Ovary (tissue), 9 donors: Measurements from ENCODE around the gene OBSCN. TPM values are rescaled to one million over a fixed set of nuclear protein-coding genes. Genes with fewer than 3 reads are reported as not detected.
"Not testable (repeated sequence)": the region's sequence is repeated elsewhere in the genome, so short reads cannot be mapped to it uniquely, and the experiment has no call there.

Experiments used
- DNase-seq, 5 donors: peaks; one replicate each; pipeline ENCODE4 v3.0.0-alpha.2; 2019 to 2020
- H3K27ac ChIP-seq, 2 donors: fragments of 200-600 bp; one replicate each; pipeline versions ENCODE4 v1.5.1 to v1.8.0; 2019 to 2022
- H3K27me3 ChIP-seq: fragments of 200-600 bp; one replicate; pipeline ENCODE4 v1.8.0; 2022
- H3K36me3 ChIP-seq: fragments of 200-600 bp; sonication (generic); one replicate; pipeline ENCODE4 v1.5.1; 2019
- H3K4me1 ChIP-seq: one replicate; pipeline ENCODE4 v1.8.1; 2013; ENCODE audit warnings: mild to moderate bottlenecking, moderate library complexity; ENCODE audit not compliant: insufficient read depth
- H3K4me3 ChIP-seq: fragments of 200-600 bp; sonication (generic); one replicate; pipeline ENCODE4 v1.5.1; 2017
- H3K9me3 ChIP-seq, 2 donors: fragments of 200-600 bp in 1 of 2; sonication (generic) in 1 of 2; one replicate each; pipeline versions ENCODE4 v1.5.1 to v1.8.1; 2013 to 2019; ENCODE audit warnings: mild to moderate bottlenecking in 1 of 2, moderate library complexity in 1 of 2
- EP300 ChIP-seq: sonication (generic); formaldehyde crosslinking; IDR thresholded peaks from one replicate; pipeline ENCODE4 v1.6.1; 2017; ENCODE audit warnings: antibody characterized with exemption
- POLR2A ChIP-seq: fragments of 450-650 bp; IDR thresholded peaks from one replicate; pipeline ENCODE4 v1.6.1; 2017; ENCODE audit warnings: antibody characterized with exemption, mild to moderate bottlenecking, moderate library complexity
- WGBS, 3 donors: extraction: QIAGEN DNeasy Blood & Tissue Kit in 1 of 3; methylation state at CpG; one replicate each; pipeline versions ENCODE4 v1.1.5 to v1.1.7; 2013 to 2017; 5-methylcytosine and 5-hydroxymethylcytosine counted together
- intact Hi-C, 4 donors: fragments of 100-400 bp; cut with DNase I; formaldehyde crosslinking; loops; one replicate each; pipeline versions ENCODE4 v1.11.0 to v1.15.1; 2022 to 2023
- polyA plus RNA-seq, 2 donors: library from polyadenylated mRNA; stranded (reverse); fragments of 200-250 nt in 1 of 2; fragments of 350-450 nt in 1 of 2; fragmentation: Illumina TruSeq in 1 of 2; extraction: RNeasy Lipid Tissue Mini Kit (QIAGEN cat#74804) in 1 of 2; gene quantifications; one replicate each; pipeline ENCODE4 v1.2.3, GENCODE V29; 2013 to 2014
- total RNA-seq, 7 donors: library from RNA; depleted of rRNA in 2 of 7; stranded (reverse); fragments of >200 nt in 2 of 7; fragmentation: NEBNext Ultra II Directional in 3 of 7; extraction: Animal tissue kit (Norgen Biotek cat#: 25700) in 3 of 7; gene quantifications; one replicate each; pipeline versions ENCODE4 v1.1.0 to v1.2.4, GENCODE V29; 2016 to 2023
- TF ChIP-seq, protein P1 (sequence below), 3 donors: fragments of 450-650 bp in 2 of 3; fragments of 200-600 bp in 1 of 3; IDR thresholded peaks; one replicate each; pipeline versions ENCODE4 v1.5.1 to v1.8.0; 2016 to 2022; ENCODE audit warnings: antibody characterized with exemption in 3 of 3, mild to moderate bottlenecking in 1 of 3
- donor health status: DM: no; HTN: no; CAD: no; lungs with moderate emphysema.
- donor health status: DM: no; HTN: no; CAD: no.
- donor health status: Bipolar disorder and iron deficiency.
- donor health status: DM: yes; HTN: yes; CAD: no.
- donor health status: DM: no; HTN: no; CAD: no.
- donor health status: DM: yes; HTN: yes; CAD: no.

The OBSCN gene
- total and polyA plus RNA-seq, 9 donors: 3.5 to 37.1 (median 29.0) TPM

DNA sequence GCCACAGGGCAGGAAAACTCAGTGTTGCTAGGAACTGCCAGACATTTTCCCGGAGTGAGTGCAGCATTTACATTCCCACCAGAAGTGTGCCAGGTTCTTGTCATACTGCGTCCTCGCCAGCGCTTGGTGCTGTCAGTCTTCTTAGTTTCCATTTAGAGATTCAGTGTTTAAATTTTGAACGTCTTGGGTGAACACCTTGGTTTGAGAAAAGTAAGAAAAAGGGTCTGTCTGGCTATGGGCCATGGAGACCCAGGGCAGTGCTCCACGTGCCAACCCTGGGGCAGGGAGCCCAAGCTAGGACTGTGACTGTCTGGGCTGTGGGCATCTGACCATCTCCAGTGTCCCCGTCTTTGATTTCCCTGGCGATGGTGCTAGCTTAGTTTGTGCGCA is 26.2 kb upstream of the OBSCN start:
- no peaks in the 10 kb centered on the region for H3K9me3 ChIP-seq
- no peak overlapping the region for H3K4me3 ChIP-seq
- TF ChIP-seq POLR2A: no peak
- TF ChIP-seq, protein P1, sequence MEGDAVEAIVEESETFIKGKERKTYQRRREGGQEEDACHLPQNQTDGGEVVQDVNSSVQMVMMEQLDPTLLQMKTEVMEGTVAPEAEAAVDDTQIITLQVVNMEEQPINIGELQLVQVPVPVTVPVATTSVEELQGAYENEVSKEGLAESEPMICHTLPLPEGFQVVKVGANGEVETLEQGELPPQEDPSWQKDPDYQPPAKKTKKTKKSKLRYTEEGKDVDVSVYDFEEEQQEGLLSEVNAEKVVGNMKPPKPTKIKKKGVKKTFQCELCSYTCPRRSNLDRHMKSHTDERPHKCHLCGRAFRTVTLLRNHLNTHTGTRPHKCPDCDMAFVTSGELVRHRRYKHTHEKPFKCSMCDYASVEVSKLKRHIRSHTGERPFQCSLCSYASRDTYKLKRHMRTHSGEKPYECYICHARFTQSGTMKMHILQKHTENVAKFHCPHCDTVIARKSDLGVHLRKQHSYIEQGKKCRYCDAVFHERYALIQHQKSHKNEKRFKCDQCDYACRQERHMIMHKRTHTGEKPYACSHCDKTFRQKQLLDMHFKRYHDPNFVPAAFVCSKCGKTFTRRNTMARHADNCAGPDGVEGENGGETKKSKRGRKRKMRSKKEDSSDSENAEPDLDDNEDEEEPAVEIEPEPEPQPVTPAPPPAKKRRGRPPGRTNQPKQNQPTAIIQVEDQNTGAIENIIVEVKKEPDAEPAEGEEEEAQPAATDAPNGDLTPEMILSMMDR (IDR thresholded peaks at IDR 0.05): no peak
- no peak for TF ChIP-seq EP300
- peaks cover 3% of the 10 kb centered on the region for H3K4me1 ChIP-seq
- DNase-seq: peak in 1 of 5 donors; percentile 17
- intact Hi-C loops: no loop called here
- no peaks in the 10 kb centered on the region for H3K27me3 ChIP-seq
- no peaks in the 10 kb centered on the region for H3K36me3 ChIP-seq
- no peak overlapping the region for H3K27ac ChIP-seq
- 87 to 95% (median 92%) methylated on average over 9 of the region's 9 CpGs for WGBS, 3 donors

DNA sequence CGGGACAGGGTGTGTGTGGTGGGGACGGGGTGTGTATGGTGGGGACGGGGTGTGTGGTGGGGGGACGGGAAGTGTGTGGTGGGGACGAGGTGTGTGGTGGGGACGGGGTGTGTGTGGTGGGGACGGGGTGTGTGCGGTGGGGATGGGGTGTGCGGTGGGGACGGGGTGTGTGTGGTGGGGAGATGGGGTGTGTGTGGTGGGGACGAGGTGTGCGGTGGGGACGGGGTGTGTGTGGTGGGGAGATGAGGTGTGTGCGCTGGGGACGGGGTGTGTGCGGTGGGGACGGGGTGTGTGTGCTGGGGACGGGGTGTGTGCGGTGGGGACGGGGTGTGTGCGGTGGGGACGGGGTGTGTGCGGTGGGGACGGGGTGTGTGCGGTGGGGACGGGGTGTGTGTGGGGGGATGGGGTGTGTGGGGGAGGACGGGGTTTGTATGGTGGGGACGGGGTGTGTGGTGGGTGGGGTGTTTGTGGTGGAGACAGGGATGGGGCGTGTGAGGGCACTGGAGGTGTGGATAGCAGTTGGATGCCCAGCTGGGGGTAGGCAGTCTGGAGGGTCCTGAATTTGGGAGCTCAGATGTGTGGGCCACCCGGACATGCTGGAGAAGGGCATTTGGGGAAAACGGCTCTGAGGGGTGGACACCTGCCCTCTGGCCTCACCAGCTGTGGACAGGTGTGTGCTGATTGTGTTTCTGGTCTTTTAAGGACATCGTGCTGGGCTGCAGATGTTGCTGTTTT is 25.4 kb upstream of the OBSCN start:
- 86 to 90% (median 89%) methylated on average over 29 to 32 of the region's 32 CpGs for WGBS, 3 donors
- peaks cover 3% of the 10 kb centered on the region for H3K4me1 ChIP-seq
- no peak overlapping the region for H3K27ac ChIP-seq
- H3K36me3 ChIP-seq: no peaks in the 10 kb centered on the region
- no peaks in the 10 kb centered on the region for H3K9me3 ChIP-seq
- no peak overlapping the region for H3K4me3 ChIP-seq
- intact Hi-C loops: no loop called here
- DNase-seq: peak in 1 of 5 donors; percentile 17
- TF ChIP-seq EP300 (no peak), POLR2A (no peak)
- TF ChIP-seq, protein P1 (IDR thresholded peaks at IDR 0.05): no peak
- H3K27me3 ChIP-seq: no peaks in the 10 kb centered on the region

DNA sequence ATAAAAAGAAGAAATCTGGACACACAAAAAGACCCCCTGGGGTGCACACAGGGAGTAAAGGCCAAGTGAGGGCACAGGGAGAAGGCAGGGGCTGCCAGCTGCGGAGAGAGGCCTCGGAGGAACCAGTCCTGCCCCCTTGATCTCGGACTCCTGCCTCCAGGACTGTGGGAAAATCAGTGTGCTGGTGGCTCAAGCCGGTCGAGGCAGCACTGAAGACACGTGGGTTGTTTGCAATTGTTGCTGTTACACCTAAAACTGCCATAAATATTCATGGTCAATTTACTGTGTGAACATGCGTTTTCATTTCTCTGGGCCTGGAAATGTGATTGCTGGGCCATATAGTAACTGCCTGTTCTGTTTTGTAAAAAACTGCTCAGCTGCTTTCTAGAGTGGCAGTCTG is 23.7 kb upstream of the OBSCN start:
- intact Hi-C loops: no loop called here
- DNase-seq: peak in 1 of 5 donors; percentile 21
- Histone ChIP-seq H3K36me3 (no peaks in the 10 kb centered on the region), H3K4me3 (no peak overlapping the region), H3K27ac (no peak overlapping the region), H3K4me1 (no peaks in the 10 kb centered on the region), H3K9me3 (no peaks in the 10 kb centered on the region), H3K27me3 (no peaks in the 10 kb centered on the region)
- 67 to 74% (median 69%) methylated on average over 7 of the region's 7 CpGs for whole genome bisulfite sequencing, 3 donors
- TF ChIP-seq POLR2A (no peak), EP300 (no peak)
- TF ChIP-seq, protein P1 (IDR thresholded peaks at IDR 0.05): no peak

DNA sequence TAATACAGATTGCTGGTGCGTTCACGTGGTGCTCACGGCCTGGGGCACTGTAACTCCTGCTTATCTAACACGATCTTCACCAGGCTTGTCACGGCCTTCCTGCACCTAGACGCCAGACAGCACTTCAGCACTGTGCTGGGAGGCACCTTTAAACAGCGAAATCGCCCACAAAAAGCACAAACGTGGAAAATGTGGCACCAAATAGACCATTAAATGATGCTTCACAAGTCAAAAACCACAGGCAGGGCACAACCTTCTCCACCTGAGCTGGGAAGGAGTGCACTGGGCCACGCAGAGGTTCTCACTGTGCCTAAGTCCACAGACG is 22.2 kb upstream of the OBSCN start:
- H3K4me3 ChIP-seq: no peak overlapping the region
- no peaks in the 10 kb centered on the region for H3K27me3 ChIP-seq
- no peaks in the 10 kb centered on the region for H3K36me3 ChIP-seq
- no peak overlapping the region for H3K27ac ChIP-seq
- 77 to 81% (median 79%) methylated on average over 11 of the region's 11 CpGs for WGBS, 3 donors
- no peaks in the 10 kb centered on the region for H3K9me3 ChIP-seq
- no peak for TF ChIP-seq EP300
- TF ChIP-seq, protein P1 (IDR thresholded peaks at IDR 0.05): no peak
- TF ChIP-seq POLR2A: no peak
- intact Hi-C loops: no loop called here
- peak in 1 of 5 donors; percentile 13 for DNase-seq
- H3K4me1 ChIP-seq: no peaks in the 10 kb centered on the region

DNA sequence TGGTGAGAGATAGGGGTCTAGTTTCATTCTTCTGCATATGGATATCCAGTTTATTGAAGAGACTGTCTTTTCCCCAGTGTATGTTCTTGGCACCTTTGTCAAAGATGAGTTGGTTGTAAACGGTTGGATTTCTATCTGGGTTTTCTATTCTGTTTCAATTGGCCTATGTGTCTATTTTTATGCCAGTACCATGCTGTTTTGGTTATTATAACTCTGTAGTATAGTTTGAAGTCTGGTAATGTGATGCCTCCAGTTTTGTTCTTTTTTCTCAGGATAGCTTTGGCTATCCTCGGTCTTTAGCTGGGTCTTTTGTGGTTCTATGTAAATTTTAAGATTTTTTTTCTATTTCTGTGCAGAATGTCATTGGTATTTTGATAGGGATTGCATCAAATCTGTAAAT is 19.6 kb upstream of the OBSCN start:
- H3K27me3 ChIP-seq, H3K36me3 ChIP-seq, H3K27ac ChIP-seq, DNase-seq, intact Hi-C loops, H3K4me1 ChIP-seq, H3K4me3 ChIP-seq, H3K9me3 ChIP-seq: not testable (repeated sequence)
- WGBS, 3 donors: 81 to 90% (median 86%) methylated on average over 2 of the region's 2 CpGs
